ENCODE results near the gene BTBD17. TPM values are rescaled to one million over a fixed set of nuclear protein-coding genes. Genes with fewer than 3 reads are reported as not detected.

The BTBD17 gene
- total RNA-seq, 1 experiment from 2014 or later: not detected

GRCh38 chr17:74403512-74404137 lies 42.0 kb upstream of the BTBD17 start:
- DNase-seq: no peak
- BruUV-seq (replicated peaks): no TSS peak
- CTCF ChIA-PET: interaction anchor here (0.7 to 1.6 kb wide), 2 partner anchors 24 to 1322 kb away, joined by 4 to 6 read pairs; no protein-coding TSS in a partner anchor
- no peak overlapping the region for H3K4me3 Mint-ChIP-seq (ENCODE audit: low read depth, unreplicated experiment)
- TF ChIP-seq CTCF (IDR thresholded peaks at IDR 0.05; ENCODE audit: unreplicated experiment): no peak
- H3K9me3 Mint-ChIP-seq (ENCODE audit: low read depth, unreplicated experiment): no peaks in the 10 kb centered on the region
- no peaks in the 10 kb centered on the region for H3K36me3 Mint-ChIP-seq (ENCODE audit: insufficient read depth, unreplicated experiment)
- intact Hi-C loops (cut with micrococcal nuclease; ENCODE audit: unreplicated experiment): no loop called here
- peaks cover 20% of the 10 kb centered on the region for H3K27me3 Mint-ChIP-seq (ENCODE audit: unreplicated experiment)
- no peak overlapping the region for H3K27ac Mint-ChIP-seq (ENCODE audit: unreplicated experiment)
- no peaks in the 10 kb centered on the region for H3K4me1 Mint-ChIP-seq (ENCODE audit: low read depth, unreplicated experiment)

- H3K9me3 Mint-ChIP-seq (ENCODE audit: low read depth, unreplicated experiment): no peaks in the 10 kb centered on the region
- H3K27ac Mint-ChIP-seq (ENCODE audit: unreplicated experiment): no peak overlapping the region
- CTCF ChIA-PET: interaction anchor here (0.5 kb wide), 1 partner anchor 275 kb away, joined by 3 read pairs; no protein-coding TSS in a partner anchor
- no peaks in the 10 kb centered on the region for H3K4me1 Mint-ChIP-seq (ENCODE audit: low read depth, unreplicated experiment)
- BruUV-seq (replicated peaks): no TSS peak
- no peaks in the 10 kb centered on the region for H3K36me3 Mint-ChIP-seq (ENCODE audit: insufficient read depth, unreplicated experiment)
- no peak for TF ChIP-seq CTCF (IDR thresholded peaks at IDR 0.05; ENCODE audit: unreplicated experiment)
- H3K27me3 Mint-ChIP-seq (ENCODE audit: unreplicated experiment): peaks cover 19% of the 10 kb centered on the region
- no peak overlapping the region for H3K4me3 Mint-ChIP-seq (ENCODE audit: low read depth, unreplicated experiment)
- DNase-seq: no peak
- intact Hi-C loops (cut with micrococcal nuclease; ENCODE audit: unreplicated experiment): no loop called here
Measured at GRCh38 chr17:74402048-74402447, 40.4 kb upstream of the BTBD17 start.

GRCh38 chr17:74396567-74396966 lies 34.9 kb upstream of the BTBD17 start:
- Mint-ChIP-seq H3K9me3 (ENCODE audit: low read depth, unreplicated experiment) (no peaks in the 10 kb centered on the region), H3K27ac (ENCODE audit: unreplicated experiment) (no peak overlapping the region), H3K4me1 (ENCODE audit: low read depth, unreplicated experiment) (peaks cover 15% of the 10 kb centered on the region), H3K36me3 (ENCODE audit: insufficient read depth, unreplicated experiment) (no peaks in the 10 kb centered on the region), H3K27me3 (ENCODE audit: unreplicated experiment) (no peaks in the 10 kb centered on the region), H3K4me3 (ENCODE audit: low read depth, unreplicated experiment) (no peak overlapping the region)
- no TSS peak for BruUV-seq (replicated peaks)
- no peak for DNase-seq
- no peak for TF ChIP-seq CTCF (IDR thresholded peaks at IDR 0.05; ENCODE audit: unreplicated experiment)
- CTCF ChIA-PET: no interaction called here
- intact Hi-C loops (cut with micrococcal nuclease; ENCODE audit: unreplicated experiment): no loop called here

- peak overlapping the region; percentile 34 for H3K27ac Mint-ChIP-seq (ENCODE audit: unreplicated experiment)
- intact Hi-C loops (cut with micrococcal nuclease; ENCODE audit: unreplicated experiment): no loop called here
- peaks cover 15% of the 10 kb centered on the region for H3K4me1 Mint-ChIP-seq (ENCODE audit: low read depth, unreplicated experiment)
- TF ChIP-seq CTCF (IDR thresholded peaks at IDR 0.05; ENCODE audit: unreplicated experiment): no peak
- DNase-seq: peak; percentile 60
- H3K36me3 Mint-ChIP-seq (ENCODE audit: insufficient read depth, unreplicated experiment): no peaks in the 10 kb centered on the region
- CTCF ChIA-PET: interaction anchor here (0.6 to 1.4 kb wide), 5 partner anchors 14 to 138 kb away, joined by 3 to 4 read pairs (median 3); no protein-coding TSS in a partner anchor
- H3K9me3 Mint-ChIP-seq (ENCODE audit: low read depth, unreplicated experiment): no peaks in the 10 kb centered on the region
- no peak overlapping the region for H3K4me3 Mint-ChIP-seq (ENCODE audit: low read depth, unreplicated experiment)
- no TSS peak for BruUV-seq (replicated peaks)
- H3K27me3 Mint-ChIP-seq (ENCODE audit: unreplicated experiment): peaks cover 10% of the 10 kb centered on the region
Measured at GRCh38 chr17:74394977-74395376, 33.3 kb upstream of the BTBD17 start.

Measured in Calu3 (cell line).